ENCODE results near the gene WDR74. TPM values are rescaled to one million over a fixed set of nuclear protein-coding genes. Genes with fewer than 3 reads are reported as not detected.

The WDR74 gene
- total and polyA plus RNA-seq, 2 of the 13 experiments (the other 11 are each of a cell fraction or from before 2014, with no cell fraction given), result 77.0 to 83.3 TPM

DNA sequence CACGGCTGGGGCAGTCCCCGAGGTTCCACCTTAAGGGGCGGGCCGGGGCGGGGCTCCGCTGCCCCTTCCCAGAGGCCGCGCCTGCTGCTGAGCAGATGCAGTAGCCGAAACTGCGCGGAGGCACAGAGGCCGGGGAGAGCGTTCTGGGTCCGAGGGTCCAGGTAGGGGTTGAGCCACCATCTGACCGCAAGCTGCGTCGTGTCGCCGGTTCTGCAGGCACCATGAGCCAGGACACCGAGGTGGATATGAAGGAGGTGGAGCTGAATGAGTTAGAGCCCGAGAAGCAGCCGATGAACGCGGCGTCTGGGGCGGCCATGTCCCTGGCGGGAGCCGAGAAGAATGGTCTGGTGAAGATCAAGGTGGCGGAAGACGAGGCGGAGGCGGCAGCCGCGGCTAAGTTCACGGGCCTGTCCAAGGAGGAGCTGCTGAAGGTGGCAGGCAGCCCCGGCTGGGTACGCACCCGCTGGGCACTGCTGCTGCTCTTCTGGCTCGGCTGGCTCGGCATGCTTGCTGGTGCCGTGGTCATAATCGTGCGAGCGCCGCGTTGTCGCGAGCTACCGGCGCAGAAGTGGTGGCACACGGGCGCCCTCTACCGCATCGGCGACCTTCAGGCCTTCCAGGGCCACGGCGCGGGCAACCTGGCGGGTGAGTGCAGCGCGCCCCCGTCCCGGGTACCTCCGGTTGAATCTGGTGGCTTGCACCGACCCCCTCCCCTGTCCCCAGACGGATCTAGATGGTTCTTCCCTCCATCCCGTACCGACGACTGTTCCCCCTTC is 41.6 kb upstream of the WDR74 start, which contains the start of gene SLC3A2 (continued):
- TF ChIP-seq, protein P1, sequence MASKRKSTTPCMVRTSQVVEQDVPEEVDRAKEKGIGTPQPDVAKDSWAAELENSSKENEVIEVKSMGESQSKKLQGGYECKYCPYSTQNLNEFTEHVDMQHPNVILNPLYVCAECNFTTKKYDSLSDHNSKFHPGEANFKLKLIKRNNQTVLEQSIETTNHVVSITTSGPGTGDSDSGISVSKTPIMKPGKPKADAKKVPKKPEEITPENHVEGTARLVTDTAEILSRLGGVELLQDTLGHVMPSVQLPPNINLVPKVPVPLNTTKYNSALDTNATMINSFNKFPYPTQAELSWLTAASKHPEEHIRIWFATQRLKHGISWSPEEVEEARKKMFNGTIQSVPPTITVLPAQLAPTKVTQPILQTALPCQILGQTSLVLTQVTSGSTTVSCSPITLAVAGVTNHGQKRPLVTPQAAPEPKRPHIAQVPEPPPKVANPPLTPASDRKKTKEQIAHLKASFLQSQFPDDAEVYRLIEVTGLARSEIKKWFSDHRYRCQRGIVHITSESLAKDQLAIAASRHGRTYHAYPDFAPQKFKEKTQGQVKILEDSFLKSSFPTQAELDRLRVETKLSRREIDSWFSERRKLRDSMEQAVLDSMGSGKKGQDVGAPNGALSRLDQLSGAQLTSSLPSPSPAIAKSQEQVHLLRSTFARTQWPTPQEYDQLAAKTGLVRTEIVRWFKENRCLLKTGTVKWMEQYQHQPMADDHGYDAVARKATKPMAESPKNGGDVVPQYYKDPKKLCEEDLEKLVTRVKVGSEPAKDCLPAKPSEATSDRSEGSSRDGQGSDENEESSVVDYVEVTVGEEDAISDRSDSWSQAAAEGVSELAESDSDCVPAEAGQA (IDR thresholded peaks at IDR 0.05; ENCODE audit: low read depth), result no peak
- TF ChIP-seq, protein P1 (CRISPR knock-in tag; IDR thresholded peaks at IDR 0.05; ENCODE audit: borderline replicate concordance), result peak; percentile 62; the same call in 1 of the 2 replicates
- peak; percentile 51; the same call in 1 of the 2 replicates for TF ChIP-seq ZNF768 (CRISPR knock-in tag; IDR thresholded peaks at IDR 0.05)
- no peak for TF ChIP-seq TP53 (CRISPR knock-in tag; conservative IDR thresholded peaks at IDR 0.05)
- TF ChIP-seq, protein P2, sequence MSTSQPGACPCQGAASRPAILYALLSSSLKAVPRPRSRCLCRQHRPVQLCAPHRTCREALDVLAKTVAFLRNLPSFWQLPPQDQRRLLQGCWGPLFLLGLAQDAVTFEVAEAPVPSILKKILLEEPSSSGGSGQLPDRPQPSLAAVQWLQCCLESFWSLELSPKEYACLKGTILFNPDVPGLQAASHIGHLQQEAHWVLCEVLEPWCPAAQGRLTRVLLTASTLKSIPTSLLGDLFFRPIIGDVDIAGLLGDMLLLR (CRISPR knock-in tag; IDR thresholded peaks at IDR 0.05), result peak; percentile 19; the same call in 1 of the 2 replicates
- TF ChIP-seq DNMT3B (CRISPR knock-in tag; conservative IDR thresholded peaks at IDR 0.05), result no peak
- TF ChIP-seq NR1H2 (CRISPR knock-in tag; IDR thresholded peaks at IDR 0.05; ENCODE audit: borderline replicate concordance, low read depth), result no peak
- TF ChIP-seq, protein P3, sequence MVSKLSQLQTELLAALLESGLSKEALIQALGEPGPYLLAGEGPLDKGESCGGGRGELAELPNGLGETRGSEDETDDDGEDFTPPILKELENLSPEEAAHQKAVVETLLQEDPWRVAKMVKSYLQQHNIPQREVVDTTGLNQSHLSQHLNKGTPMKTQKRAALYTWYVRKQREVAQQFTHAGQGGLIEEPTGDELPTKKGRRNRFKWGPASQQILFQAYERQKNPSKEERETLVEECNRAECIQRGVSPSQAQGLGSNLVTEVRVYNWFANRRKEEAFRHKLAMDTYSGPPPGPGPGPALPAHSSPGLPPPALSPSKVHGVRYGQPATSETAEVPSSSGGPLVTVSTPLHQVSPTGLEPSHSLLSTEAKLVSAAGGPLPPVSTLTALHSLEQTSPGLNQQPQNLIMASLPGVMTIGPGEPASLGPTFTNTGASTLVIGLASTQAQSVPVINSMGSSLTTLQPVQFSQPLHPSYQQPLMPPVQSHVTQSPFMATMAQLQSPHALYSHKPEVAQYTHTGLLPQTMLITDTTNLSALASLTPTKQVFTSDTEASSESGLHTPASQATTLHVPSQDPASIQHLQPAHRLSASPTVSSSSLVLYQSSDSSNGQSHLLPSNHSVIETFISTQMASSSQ (IDR thresholded peaks at IDR 0.05; ENCODE audit: low read depth), result no peak
- TF ChIP-seq, protein P3 (CRISPR knock-in tag; IDR thresholded peaks at IDR 0.05; ENCODE audit: borderline replicate concordance), result peak; percentile 67
- no peak for TF ChIP-seq RFX1 (IDR thresholded peaks at IDR 0.05)
- TF ChIP-seq PPARG (CRISPR knock-in tag; conservative IDR thresholded peaks at IDR 0.05), result peak; percentile 34; the same call in 1 of the 2 replicates
- TF ChIP-seq ZNF124 (CRISPR knock-in tag; IDR thresholded peaks at IDR 0.05), result no peak
- TF ChIP-seq ZBTB20 (CRISPR knock-in tag; IDR thresholded peaks at IDR 0.05; ENCODE audit: borderline replicate concordance, low read depth), result peak; percentile 85; the same call in 1 of the 2 replicates

All from HepG2 (cell line).